ENCODE results near the gene POLR1G. TPM values are rescaled to one million over a fixed set of nuclear protein-coding genes. Genes with fewer than 3 reads are reported as not detected.

Gene POLR1G
- polyA plus RNA-seq, 1 of the 3 experiments (the other 2 are of a cell fraction): 11.9 TPM

DNA sequence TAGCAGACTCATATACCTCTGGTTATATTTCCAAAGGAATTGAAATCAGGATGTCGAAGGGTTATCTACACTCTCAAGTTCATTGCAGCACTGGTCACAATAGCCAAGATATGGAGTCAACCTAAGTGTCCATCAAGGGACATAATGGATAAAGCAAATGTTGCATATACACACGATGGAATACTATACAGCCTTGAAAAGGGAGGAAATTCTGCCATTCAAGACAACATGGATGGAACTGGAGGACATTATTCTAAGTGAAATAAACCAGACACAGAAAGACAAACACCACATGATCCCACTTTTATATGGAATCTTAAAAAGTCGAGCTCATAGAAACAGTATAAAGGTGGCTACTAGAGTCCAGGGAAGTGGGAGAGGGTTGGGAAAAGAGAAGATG lies 30.9 kb downstream of the POLR1G start (continued):
- TF ChIP-seq SMC3 (IDR thresholded peaks at IDR 0.05; ENCODE audit: low read depth, low read length) (no peak), RXRA (IDR thresholded peaks at IDR 0.05; ENCODE audit: borderline replicate concordance, low read depth) (no peak), TEAD4 (IDR thresholded peaks at IDR 0.05; ENCODE audit: borderline replicate concordance, insufficient read depth) (no peak)

DNA sequence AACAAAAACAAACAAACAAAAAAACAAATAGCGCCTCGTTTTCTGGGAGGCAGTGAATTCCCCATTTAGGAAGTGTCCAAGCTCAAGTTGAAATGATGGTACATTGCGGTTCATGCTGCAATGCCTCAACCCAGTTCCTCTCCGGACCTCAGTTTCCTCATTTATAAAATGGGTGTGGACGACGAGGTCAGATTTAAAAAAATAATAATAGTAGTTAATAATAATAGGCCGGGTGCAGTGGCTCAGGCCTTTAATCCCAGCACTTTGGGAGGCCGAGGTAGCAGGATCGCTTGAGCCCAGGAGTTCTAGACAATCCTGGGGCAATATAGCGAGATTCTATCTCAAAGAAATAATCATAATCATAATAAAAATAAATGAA lies 32.7 kb downstream of the POLR1G start:
- Histone ChIP-seq H3K9me2 (no peaks in the 10 kb centered on the region), H3K27ac (ENCODE audit: low read depth in 2 of 2, low read length in 1 of 2) (peak overlapping the region in 1 of 2 experiments; percentile 83; a peak in 2 of 4 replicates), H3K9me3 (no peaks in the 10 kb centered on the region), H3K79me2 (ENCODE audit: insufficient read depth) (no peaks in the 10 kb centered on the region; the same call in 1 of the 2 replicates), H3F3A (replicated peaks; ENCODE audit: insufficient read depth) (peaks cover 21% of the 10 kb centered on the region), H3K4me3 (ENCODE audit: low read depth in 2 of 2, low read length in 1 of 2) (peak overlapping the region; percentile 57 to 73; a peak in 3 of 4 replicates), H3K4me2 (peak overlapping the region; percentile 77; the same call in 1 of the 2 replicates), H3K4me1 (ENCODE audit: control insufficient read depth in 1 of 2, insufficient read depth in 2 of 2, low read depth in 1 of 2, low read length in 1 of 2) (peaks cover 5 to 11% of the 10 kb centered on the region in 2 experiments; a peak in 1 of 4 replicates), H2AFZ (ENCODE audit: low read depth) (peak overlapping the region; percentile 73; the same call in 1 of the 2 replicates), H3K27me3 (ENCODE audit: insufficient read depth) (no peaks in the 10 kb centered on the region), H4K20me1 (ENCODE audit: insufficient read depth) (no peaks in the 10 kb centered on the region), H3K36me3 (replicated peaks in 1 of 2; ENCODE audit: control insufficient read depth in 1 of 2, insufficient read depth in 2 of 2, low read length in 1 of 2) (no peaks in the 10 kb centered on the region), H3K9ac (peak overlapping the region; percentile 89; the same call in 1 of the 2 replicates)
- DNase-seq: no peak
- CTCF ChIA-PET: interaction anchor here (0.6 to 15.0 kb wide), 39 partner anchors 10 to 326 kb away, joined by 3 to 870 read pairs (median 5); partner anchors contain the start of genes BLOC1S3, ERCC1, ERCC2 and FOSB
- WGBS (ENCODE audit: low lambda C conversion rate): 31% methylated on average over 10 of the region's 10 CpGs
- TF ChIP-seq MXI1 (IDR thresholded peaks at IDR 0.05; ENCODE audit: low read depth, low read length) (no peak), RCOR1 (IDR thresholded peaks at IDR 0.05; ENCODE audit: low read length) (no peak), SIN3A (IDR thresholded peaks at IDR 0.05; ENCODE audit: borderline replicate concordance, low read depth, low read length) (no peak), MEF2A (IDR thresholded peaks at IDR 0.05; ENCODE audit: borderline replicate concordance, low read depth) (no peak)
- POLR2A ChIA-PET: interaction anchor here (0.7 to 1.6 kb wide), 4 partner anchors 8 to 46 kb away, joined by 3 to 15 read pairs (median 6); partner anchors contain the start of gene FOSB

DNA sequence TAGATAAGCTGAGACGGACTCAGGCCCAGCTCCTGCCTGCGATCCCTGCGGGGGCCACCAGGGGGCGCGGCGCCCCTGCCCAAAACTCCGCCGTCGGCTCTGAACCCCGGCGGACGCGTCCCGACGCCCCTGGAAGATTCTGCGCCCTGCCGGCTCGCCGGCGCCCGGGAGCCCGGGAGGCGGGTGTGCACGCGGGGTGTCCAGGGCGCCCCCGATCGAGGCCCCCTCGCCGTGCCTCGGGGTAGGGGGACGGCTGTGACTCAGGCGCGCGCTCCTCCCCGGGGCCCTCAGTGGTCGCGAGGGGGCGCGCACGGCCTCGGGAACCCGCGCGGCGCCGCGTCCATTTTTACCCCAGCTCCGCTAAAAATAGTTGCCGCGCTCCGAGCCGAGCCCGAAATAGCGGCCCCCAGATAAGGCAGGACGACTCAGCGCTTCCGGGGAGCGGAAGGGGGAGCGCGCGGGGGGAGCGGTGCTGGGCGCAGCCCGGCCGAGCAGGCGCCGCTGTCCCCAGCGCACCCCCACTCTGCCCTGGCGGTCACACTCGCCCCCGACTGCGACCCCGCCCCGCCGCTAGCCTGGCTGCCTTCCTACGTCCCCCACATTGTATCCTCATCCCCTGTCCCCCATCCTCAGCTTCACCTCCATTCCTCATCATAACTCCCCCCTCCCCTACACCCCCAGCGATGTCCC lies 33.3 kb downstream of the POLR1G start:
- H4K20me1 ChIP-seq (ENCODE audit: insufficient read depth): no peaks in the 10 kb centered on the region
- no peaks in the 10 kb centered on the region for H3K36me3 ChIP-seq (replicated peaks in 1 of 2; ENCODE audit: control insufficient read depth in 1 of 2, insufficient read depth in 2 of 2, low read length in 1 of 2)
- no peaks in the 10 kb centered on the region for H3K9me3 ChIP-seq
- H3K79me2 ChIP-seq (ENCODE audit: insufficient read depth): no peaks in the 10 kb centered on the region; the same call in 1 of the 2 replicates
- DNase-seq: peak; percentile 93
- 6% methylated on average over 15 of the region's 78 CpGs for WGBS (ENCODE audit: low lambda C conversion rate)
- H2AFZ ChIP-seq (ENCODE audit: low read depth): peak overlapping the region; percentile 73
- peak overlapping the region in 1 of 2 experiments; percentile 83; a peak in 3 of 4 replicates for H3K27ac ChIP-seq (ENCODE audit: low read depth in 2 of 2, low read length in 1 of 2)
- peaks cover 25% of the 10 kb centered on the region for H3F3A ChIP-seq (replicated peaks; ENCODE audit: insufficient read depth)
- TF ChIP-seq FOSL2 (IDR thresholded peaks at IDR 0.05; ENCODE audit: borderline replicate concordance, low read depth) (peak; percentile 32; the same call in 1 of the 2 replicates), EZH2phosphoT487 (IDR thresholded peaks at IDR 0.05; ENCODE audit: borderline replicate concordance, low read depth) (no peak), SMC3 (IDR thresholded peaks at IDR 0.05; ENCODE audit: low read depth, low read length) (peak; percentile 63), GABPA (IDR thresholded peaks at IDR 0.05; ENCODE audit: low read depth) (peak; percentile 43; the same call in 1 of the 2 replicates), NFIC (IDR thresholded peaks at IDR 0.05; ENCODE audit: borderline replicate concordance) (no peak), YY1 (IDR thresholded peaks at IDR 0.05; ENCODE audit: low read depth) (peak; percentile 74; the same call in 1 of the 2 replicates), TEAD4 (IDR thresholded peaks at IDR 0.05; ENCODE audit: borderline replicate concordance, insufficient read depth) (no peak), EP300 (IDR thresholded peaks at IDR 0.05; ENCODE audit: borderline replicate concordance in 1 of 2, low read depth in 1 of 2, low read length in 1 of 2) (0 out of 4 replicates have a peak, but pooled peaks of 1 of the 2 experiments have one; percentile 13), RAD21 (IDR thresholded peaks at IDR 0.05; ENCODE audit: low read length) (peak; percentile 74), MEF2A (IDR thresholded peaks at IDR 0.05; ENCODE audit: borderline replicate concordance, low read depth) (peak; percentile 98)
- TF ChIP-seq, protein P1, sequence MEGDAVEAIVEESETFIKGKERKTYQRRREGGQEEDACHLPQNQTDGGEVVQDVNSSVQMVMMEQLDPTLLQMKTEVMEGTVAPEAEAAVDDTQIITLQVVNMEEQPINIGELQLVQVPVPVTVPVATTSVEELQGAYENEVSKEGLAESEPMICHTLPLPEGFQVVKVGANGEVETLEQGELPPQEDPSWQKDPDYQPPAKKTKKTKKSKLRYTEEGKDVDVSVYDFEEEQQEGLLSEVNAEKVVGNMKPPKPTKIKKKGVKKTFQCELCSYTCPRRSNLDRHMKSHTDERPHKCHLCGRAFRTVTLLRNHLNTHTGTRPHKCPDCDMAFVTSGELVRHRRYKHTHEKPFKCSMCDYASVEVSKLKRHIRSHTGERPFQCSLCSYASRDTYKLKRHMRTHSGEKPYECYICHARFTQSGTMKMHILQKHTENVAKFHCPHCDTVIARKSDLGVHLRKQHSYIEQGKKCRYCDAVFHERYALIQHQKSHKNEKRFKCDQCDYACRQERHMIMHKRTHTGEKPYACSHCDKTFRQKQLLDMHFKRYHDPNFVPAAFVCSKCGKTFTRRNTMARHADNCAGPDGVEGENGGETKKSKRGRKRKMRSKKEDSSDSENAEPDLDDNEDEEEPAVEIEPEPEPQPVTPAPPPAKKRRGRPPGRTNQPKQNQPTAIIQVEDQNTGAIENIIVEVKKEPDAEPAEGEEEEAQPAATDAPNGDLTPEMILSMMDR (IDR thresholded peaks at IDR 0.05): peak; percentile 99
- TF ChIP-seq, protein P2, sequence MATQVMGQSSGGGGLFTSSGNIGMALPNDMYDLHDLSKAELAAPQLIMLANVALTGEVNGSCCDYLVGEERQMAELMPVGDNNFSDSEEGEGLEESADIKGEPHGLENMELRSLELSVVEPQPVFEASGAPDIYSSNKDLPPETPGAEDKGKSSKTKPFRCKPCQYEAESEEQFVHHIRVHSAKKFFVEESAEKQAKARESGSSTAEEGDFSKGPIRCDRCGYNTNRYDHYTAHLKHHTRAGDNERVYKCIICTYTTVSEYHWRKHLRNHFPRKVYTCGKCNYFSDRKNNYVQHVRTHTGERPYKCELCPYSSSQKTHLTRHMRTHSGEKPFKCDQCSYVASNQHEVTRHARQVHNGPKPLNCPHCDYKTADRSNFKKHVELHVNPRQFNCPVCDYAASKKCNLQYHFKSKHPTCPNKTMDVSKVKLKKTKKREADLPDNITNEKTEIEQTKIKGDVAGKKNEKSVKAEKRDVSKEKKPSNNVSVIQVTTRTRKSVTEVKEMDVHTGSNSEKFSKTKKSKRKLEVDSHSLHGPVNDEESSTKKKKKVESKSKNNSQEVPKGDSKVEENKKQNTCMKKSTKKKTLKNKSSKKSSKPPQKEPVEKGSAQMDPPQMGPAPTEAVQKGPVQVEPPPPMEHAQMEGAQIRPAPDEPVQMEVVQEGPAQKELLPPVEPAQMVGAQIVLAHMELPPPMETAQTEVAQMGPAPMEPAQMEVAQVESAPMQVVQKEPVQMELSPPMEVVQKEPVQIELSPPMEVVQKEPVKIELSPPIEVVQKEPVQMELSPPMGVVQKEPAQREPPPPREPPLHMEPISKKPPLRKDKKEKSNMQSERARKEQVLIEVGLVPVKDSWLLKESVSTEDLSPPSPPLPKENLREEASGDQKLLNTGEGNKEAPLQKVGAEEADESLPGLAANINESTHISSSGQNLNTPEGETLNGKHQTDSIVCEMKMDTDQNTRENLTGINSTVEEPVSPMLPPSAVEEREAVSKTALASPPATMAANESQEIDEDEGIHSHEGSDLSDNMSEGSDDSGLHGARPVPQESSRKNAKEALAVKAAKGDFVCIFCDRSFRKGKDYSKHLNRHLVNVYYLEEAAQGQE (IDR thresholded peaks at IDR 0.05; ENCODE audit: low read depth, low read length): no peak
- TF ChIP-seq, protein P3, sequence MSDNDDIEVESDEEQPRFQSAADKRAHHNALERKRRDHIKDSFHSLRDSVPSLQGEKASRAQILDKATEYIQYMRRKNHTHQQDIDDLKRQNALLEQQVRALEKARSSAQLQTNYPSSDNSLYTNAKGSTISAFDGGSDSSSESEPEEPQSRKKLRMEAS (IDR thresholded peaks at IDR 0.05; ENCODE audit: low read depth): peak; percentile 40; the same call in 1 of the 2 replicates
- POLR2A ChIA-PET: interaction anchor here (0.5 to 1.6 kb wide), 5 partner anchors 8 to 129 kb away, joined by 3 to 15 read pairs (median 3); partner anchors contain the start of gene FOSB
- peak overlapping the region; percentile 57 to 73 for H3K4me3 ChIP-seq (ENCODE audit: low read depth in 2 of 2, low read length in 1 of 2)
- H3K9me2 ChIP-seq: no peaks in the 10 kb centered on the region
- H3K9ac ChIP-seq: peak overlapping the region; percentile 89
- no peaks in the 10 kb centered on the region for H3K27me3 ChIP-seq (ENCODE audit: insufficient read depth)
- peak overlapping the region; percentile 77; the same call in 1 of the 2 replicates for H3K4me2 ChIP-seq
- peaks cover 5 to 15% of the 10 kb centered on the region in 2 experiments; a peak in 1 of 4 replicates for H3K4me1 ChIP-seq (ENCODE audit: control insufficient read depth in 1 of 2, insufficient read depth in 2 of 2, low read depth in 1 of 2, low read length in 1 of 2)
- CTCF ChIA-PET: interaction anchor here (0.6 to 15.0 kb wide), 44 partner anchors 9 to 420 kb away, joined by 3 to 870 read pairs (median 5); partner anchors contain the start of genes BLOC1S3, ERCC1, ERCC2 and FOSB
